Activated CD8-positive, alpha-beta memory T cell treated with anti-CD3 and anti-CD28 coated beads for 36 hours (primary cell): ENCODE data around the gene MRPL18. TPM values are rescaled to one million over a fixed set of nuclear protein-coding genes. Genes with fewer than 3 reads are reported as not detected.
"Not testable (repeated sequence)": the region's sequence is repeated elsewhere in the genome, so short reads cannot be mapped to it uniquely, and the experiment has no call there.

ENCODE experiments used
- CTCF ChIA-PET: fragments of 350-600 bp; sonication (Branson Sonifier 250); formaldehyde crosslinking; loops from one replicate; lab custom pipeline; 2021; ENCODE audit warnings: antibody characterized with exemption; lab: Charles Lee
- POLR2A ChIA-PET: fragments of 350-600 bp; sonication (Branson Sonifier 250); formaldehyde crosslinking; loops from one replicate; lab custom pipeline; 2021; ENCODE audit warnings: antibody characterized with exemption; lab: Charles Lee
- total RNA-seq, 2 experiments: library from RNA; stranded (reverse); gene quantifications; one replicate each; pipeline ENCODE4 v1.2.3, GENCODE V29; 2021

Gene MRPL18
- total RNA-seq, result 100 to 1,000 TPM; 129 to 130 TPM

- ChIA-PET POLR2A (interaction anchor here (0.6 to 3.0 kb wide), 10 partner anchors 11 to 182 kb away, joined by 3 to 20 read pairs (median 4); partner anchors contain the start of genes ACAT2 and WTAP), CTCF (interaction anchor here (1.0 to 1.4 kb wide), 2 partner anchors 64 to 99 kb away, joined by 7 to 8 read pairs; partner anchors contain the start of gene WTAP)
Measured at GRCh38 chr6:159790149-159790955, at the start of gene MRPL18. TSS of gene MRPL18 (plus strand) at chr6:159790467. CDS start at chr6:159790588, 121 bp downstream.

GRCh38 chr6:159742165-159742564 lies 48.1 kb upstream of the MRPL18 start:
- ChIA-PET POLR2A (no interaction called here), CTCF (no interaction called here)

DNA sequence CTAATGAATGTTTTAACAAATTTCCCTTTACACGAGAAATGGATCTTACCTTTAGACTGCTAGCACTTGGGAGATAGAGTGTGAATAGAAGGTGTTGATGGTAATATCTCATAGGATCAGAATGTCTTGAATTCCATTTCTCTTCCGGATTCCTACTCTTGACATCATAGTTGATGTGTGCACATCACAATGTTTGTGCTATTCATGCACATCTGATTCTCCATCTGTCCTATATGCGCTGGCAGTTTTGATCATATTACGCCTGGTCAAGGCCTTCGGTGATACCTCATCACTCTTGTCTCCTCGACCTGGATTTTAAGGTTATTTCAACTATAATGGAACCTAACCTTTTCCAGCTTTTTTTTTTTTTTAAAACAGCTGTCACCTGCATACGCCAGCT lies 45.2 kb upstream of the MRPL18 start:
- POLR2A ChIA-PET, result no interaction called here

GRCh38 chr6:159746759-159747158 lies 43.5 kb upstream of the MRPL18 start:
- CTCF ChIA-PET, result no interaction called here
- POLR2A ChIA-PET, result no interaction called here

More for the DNA sequence above, 45.2 kb upstream of the MRPL18 start:
- CTCF ChIA-PET, result no interaction called here

DNA sequence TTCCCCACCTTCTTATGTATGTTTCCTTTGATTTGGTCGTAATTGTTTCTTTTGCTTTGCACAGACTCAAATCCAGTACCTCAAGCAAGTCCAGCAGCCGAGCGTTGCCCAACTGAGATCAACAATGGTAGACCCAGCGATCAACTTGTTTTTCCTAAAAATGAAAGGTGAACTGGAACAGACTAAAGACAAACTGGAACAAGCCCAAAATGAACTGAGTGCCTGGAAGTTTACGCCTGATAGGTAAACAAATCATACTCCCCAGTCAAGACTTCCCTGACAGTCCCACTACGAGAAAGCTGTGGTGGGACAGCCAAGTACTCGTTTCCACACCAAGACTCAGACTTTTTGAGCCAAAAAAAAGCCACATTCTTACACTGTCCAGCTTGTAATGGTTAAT lies 42.1 kb upstream of the MRPL18 start:
- POLR2A ChIA-PET, CTCF ChIA-PET: not testable (repeated sequence)

- POLR2A ChIA-PET, result no interaction called here
- CTCF ChIA-PET, result interaction anchor here (1.3 kb wide), 1 partner anchor 10 kb away, joined by 4 read pairs; the partner anchor contains the start of gene ACAT2
Measured at GRCh38 chr6:159751448-159751847, 38.8 kb upstream of the MRPL18 start.

- ChIA-PET POLR2A (no interaction called here), CTCF (no interaction called here)
Measured at GRCh38 chr6:159753081-159753872, 37.0 kb upstream of the MRPL18 start.

- ChIA-PET POLR2A (no interaction called here), CTCF (no interaction called here)
Measured at GRCh38 chr6:159754401-159754800, 35.9 kb upstream of the MRPL18 start.

DNA sequence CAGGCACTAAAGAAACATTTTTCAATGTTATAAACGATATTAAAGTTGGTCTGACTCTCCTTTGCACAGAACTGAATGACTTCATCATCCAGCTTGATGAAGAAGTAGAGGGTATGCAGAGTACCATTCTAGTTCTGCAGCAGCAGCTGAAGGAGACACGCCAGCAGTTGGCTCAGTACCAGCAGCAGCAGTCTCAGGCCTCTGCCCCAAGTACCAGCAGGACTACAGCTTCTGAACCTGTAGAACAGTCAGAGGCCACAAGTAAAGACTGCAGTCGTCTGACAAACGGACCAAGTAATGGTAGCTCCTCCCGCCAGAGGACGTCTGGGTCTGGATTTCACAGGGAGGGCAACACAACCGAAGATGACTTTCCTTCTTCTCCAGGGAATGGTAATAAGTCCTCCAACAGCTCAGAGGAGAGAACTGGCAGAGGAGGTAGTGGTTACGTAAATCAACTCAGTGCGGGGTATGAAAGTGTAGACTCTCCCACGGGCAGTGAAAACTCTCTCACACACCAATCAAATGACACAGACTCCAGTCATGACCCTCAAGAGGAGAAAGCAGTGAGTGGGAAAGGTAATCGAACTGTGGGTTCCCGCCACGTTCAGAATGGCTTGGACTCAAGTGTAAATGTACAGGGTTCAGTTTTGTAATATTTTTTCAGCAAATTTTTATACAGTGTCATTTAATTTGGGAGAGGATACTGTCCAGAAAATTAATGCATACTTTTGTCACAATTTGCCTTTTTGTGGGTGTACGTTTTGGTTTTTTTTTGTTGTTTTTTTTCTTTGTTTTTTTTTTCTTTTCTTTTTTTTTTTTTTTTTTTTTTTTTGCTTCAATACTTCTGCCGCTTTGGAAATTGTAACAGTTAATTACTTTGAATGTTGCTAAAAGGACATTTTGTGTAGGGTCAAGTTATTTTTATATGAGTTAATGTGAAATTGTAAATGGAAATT lies 35.0 kb upstream of the MRPL18 start:
- ChIA-PET POLR2A (no interaction called here), CTCF (no interaction called here)

DNA sequence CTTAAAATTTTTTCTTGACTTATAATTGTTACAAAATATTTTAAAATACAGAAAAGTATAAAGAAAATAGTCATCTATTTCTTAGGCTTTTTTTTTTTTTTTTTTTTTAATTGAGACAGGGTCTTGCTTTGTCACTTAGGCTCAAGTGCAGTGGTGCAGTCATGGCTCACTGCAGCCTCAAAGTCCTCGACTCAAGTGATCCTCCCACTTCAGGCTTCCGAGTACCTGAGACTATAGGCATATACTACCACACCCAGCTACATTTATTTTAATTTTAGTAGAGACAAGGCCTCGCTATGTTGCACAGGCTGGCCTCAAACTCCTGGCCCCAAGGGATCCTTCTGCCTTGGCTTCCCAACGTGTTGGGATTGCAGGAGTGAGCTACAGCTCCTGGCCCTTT lies 33.8 kb upstream of the MRPL18 start:
- ChIA-PET POLR2A (no interaction called here), CTCF (interaction anchor here (0.7 to 1.0 kb wide), 3 partner anchors 13 to 107 kb away, joined by 3 read pairs; no protein-coding TSS in a partner anchor)

- ChIA-PET POLR2A (no interaction called here), CTCF (interaction anchor here (0.7 kb wide), 1 partner anchor 67 kb away, joined by 3 read pairs; no protein-coding TSS in a partner anchor)
Measured at GRCh38 chr6:159758031-159759001, 32.0 kb upstream of the MRPL18 start.

DNA sequence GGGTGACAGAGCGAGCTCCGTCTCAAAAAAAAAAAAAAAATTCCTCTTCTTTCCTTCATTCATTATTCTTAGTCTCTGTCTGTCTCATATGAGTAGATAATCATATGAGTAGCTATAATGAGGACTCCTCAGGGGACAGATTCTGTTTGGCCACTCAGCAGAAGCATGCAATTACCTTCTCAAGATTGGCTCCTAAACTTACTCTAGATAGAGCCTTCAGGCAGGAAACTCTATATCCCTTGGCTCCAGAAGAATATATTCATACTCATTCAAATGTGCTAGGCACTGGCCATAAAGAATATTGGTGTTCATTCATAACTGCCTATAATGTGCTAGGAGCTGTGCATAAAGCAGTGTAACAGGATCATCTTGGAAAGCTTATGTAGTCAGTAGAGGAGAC lies 30.6 kb upstream of the MRPL18 start:
- CTCF ChIA-PET, result interaction anchor here (0.8 kb wide), 1 partner anchor 10 kb away, joined by 3 read pairs; no protein-coding TSS in a partner anchor
- POLR2A ChIA-PET, result interaction anchor here (0.7 to 1.2 kb wide), 2 partner anchors 32 to 217 kb away, joined by 3 to 4 read pairs; partner anchors contain the start of gene WTAP

DNA sequence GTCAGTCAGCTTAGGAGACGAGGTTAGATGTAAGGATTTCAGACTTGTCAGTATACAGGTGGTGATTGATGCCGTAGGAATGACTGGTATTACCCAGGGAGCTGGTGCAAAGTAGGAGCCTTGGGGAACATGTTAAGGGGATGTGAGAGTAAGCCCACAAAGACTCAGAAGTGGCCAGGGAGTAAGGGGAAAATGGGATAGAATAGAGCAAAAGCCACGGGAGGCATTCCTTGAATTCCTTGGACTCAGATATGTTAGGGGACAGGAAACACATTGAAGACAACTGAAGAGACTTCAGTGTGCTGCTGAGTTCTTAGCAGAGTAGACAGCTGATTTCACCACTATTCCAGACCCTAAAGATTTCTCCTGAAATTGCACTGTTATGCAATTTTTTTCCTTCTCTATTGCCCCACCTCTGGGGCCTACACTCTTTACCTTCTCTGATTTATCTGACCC lies 29.6 kb upstream of the MRPL18 start:
- ChIA-PET CTCF (interaction anchor here (0.6 to 0.8 kb wide), 2 partner anchors 40 to 62 kb away, joined by 3 read pairs; no protein-coding TSS in a partner anchor), POLR2A (interaction anchor here (1.0 to 1.9 kb wide), 3 partner anchors 9 to 34 kb away, joined by 3 to 9 read pairs (median 9); partner anchors contain the start of genes MRPL18, TCP1 and WTAP)

GRCh38 chr6:159761129-159761872 lies 29.0 kb upstream of the MRPL18 start:
- ChIA-PET CTCF (interaction anchor here (1.1 kb wide), 1 partner anchor 10 kb away, joined by 4 read pairs; no protein-coding TSS in a partner anchor), POLR2A (interaction anchor here (0.9 to 1.9 kb wide), 6 partner anchors 27 to 240 kb away, joined by 3 to 9 read pairs (median 3); partner anchors contain the start of genes MRPL18, TCP1 and WTAP)

- CTCF ChIA-PET, result interaction anchor here (1.1 kb wide), 1 partner anchor 11 kb away, joined by 4 read pairs; no protein-coding TSS in a partner anchor
- POLR2A ChIA-PET, result interaction anchor here (0.6 to 1.9 kb wide), 7 partner anchors 26 to 239 kb away, joined by 3 to 9 read pairs (median 3); partner anchors contain the start of genes MRPL18, TCP1 and WTAP
Measured at GRCh38 chr6:159761873-159762680, 28.2 kb upstream of the MRPL18 start, which contains the start of gene ACAT2. TSS of gene ACAT2 (plus strand) at chr6:159762045. CDS start at chr6:159762088, 43 bp downstream.
